ENCODE results near the gene CYP51A1. TPM values are rescaled to one million over a fixed set of nuclear protein-coding genes. Genes with fewer than 3 reads are reported as not detected.

CYP51A1 gene
- total RNA-seq, 1 experiment from 2014 or later: 80.0 TPM

DNA sequence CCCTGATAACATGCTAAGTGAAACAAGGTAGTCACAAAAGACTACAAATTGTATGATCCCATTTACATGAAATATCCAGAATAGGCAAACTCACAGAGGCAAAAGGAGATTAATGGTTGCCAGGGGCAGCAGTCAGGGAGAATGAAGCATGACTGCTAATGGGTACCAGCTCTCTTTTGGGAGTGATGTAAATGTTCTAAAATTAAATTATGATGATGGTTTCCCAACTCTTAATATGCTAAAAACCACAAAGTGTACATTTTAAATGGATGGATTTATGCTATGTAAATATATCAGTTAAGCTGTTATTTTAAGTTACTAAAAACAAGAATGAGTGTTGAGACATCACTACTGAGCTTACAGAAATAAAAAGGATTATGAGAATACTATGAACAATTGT, 12.6 kb downstream of the CYP51A1 start:
- no peak overlapping the region for H2BK20ac ChIP-seq (ENCODE audit: low read depth, low read length, poor library complexity, severe bottlenecking)

More for the DNA sequence above, 12.6 kb downstream of the CYP51A1 start:
- H2BK5ac ChIP-seq (ENCODE audit: insufficient read length, low read length): no peak overlapping the region
- no peak overlapping the region for H2AFZ ChIP-seq (ENCODE audit: low read length)
- H3K18ac ChIP-seq (ENCODE audit: insufficient read length, low read depth, low read length): no peak overlapping the region
- H3K9me3 Mint-ChIP-seq: no peaks in the 10 kb centered on the region
- H3K27me3 Mint-ChIP-seq (ENCODE audit: low read depth): no peaks in the 10 kb centered on the region
- H3K9ac ChIP-seq (ENCODE audit: extremely low read depth, insufficient read length, low read length): no peak overlapping the region
- DNase-seq: no peak
- TF ChIP-seq, protein P1, sequence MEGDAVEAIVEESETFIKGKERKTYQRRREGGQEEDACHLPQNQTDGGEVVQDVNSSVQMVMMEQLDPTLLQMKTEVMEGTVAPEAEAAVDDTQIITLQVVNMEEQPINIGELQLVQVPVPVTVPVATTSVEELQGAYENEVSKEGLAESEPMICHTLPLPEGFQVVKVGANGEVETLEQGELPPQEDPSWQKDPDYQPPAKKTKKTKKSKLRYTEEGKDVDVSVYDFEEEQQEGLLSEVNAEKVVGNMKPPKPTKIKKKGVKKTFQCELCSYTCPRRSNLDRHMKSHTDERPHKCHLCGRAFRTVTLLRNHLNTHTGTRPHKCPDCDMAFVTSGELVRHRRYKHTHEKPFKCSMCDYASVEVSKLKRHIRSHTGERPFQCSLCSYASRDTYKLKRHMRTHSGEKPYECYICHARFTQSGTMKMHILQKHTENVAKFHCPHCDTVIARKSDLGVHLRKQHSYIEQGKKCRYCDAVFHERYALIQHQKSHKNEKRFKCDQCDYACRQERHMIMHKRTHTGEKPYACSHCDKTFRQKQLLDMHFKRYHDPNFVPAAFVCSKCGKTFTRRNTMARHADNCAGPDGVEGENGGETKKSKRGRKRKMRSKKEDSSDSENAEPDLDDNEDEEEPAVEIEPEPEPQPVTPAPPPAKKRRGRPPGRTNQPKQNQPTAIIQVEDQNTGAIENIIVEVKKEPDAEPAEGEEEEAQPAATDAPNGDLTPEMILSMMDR (conservative IDR thresholded peaks at IDR 0.05): no peak
- H2AK5ac ChIP-seq (ENCODE audit: insufficient read length, low read length): no peak overlapping the region
- no peak overlapping the region for H2BK15ac ChIP-seq (ENCODE audit: low read depth, low read length)
- no peaks in the 10 kb centered on the region for H3K27me3 ChIP-seq (ENCODE audit: insufficient read depth, low read length)
- no peak overlapping the region for H2BK12ac ChIP-seq (ENCODE audit: insufficient read length, low read depth, low read length)
- H3K56ac ChIP-seq (ENCODE audit: insufficient read length, low read depth, low read length): no peak overlapping the region
- H3T11ph ChIP-seq (ENCODE audit: low read length): no peak overlapping the region
- H3K23ac ChIP-seq (ENCODE audit: insufficient read length, low read depth, low read length): no peak overlapping the region
- H3K27ac ChIP-seq (ENCODE audit: insufficient read length, low read depth, low read length): no peak overlapping the region
- H3K4me2 ChIP-seq (ENCODE audit: insufficient read depth, insufficient read length, low read length): no peak overlapping the region
- H3K4ac ChIP-seq (ENCODE audit: low read depth, low read length): no peak overlapping the region
- H3K4me3 Mint-ChIP-seq: no peak overlapping the region
- H3K4me1 Mint-ChIP-seq: no peaks in the 10 kb centered on the region
- H3K9me3 ChIP-seq (ENCODE audit: control insufficient read depth, low read depth, low read length): no peaks in the 10 kb centered on the region
- H3K4me1 ChIP-seq (ENCODE audit: insufficient read depth, low read length): no peaks in the 10 kb centered on the region
- H3K79me2 ChIP-seq (ENCODE audit: insufficient read depth, low read length): peaks cover 23% of the 10 kb centered on the region; the same call in 1 of the 2 replicates
- H4K5ac ChIP-seq (ENCODE audit: insufficient read length, low read depth, low read length): no peak overlapping the region
- H3K14ac ChIP-seq (ENCODE audit: insufficient read depth, low read length): no peak overlapping the region
- H4K8ac ChIP-seq (replicated peaks; ENCODE audit: insufficient read length, low read depth, low read length): no peak overlapping the region
- H4K20me1 ChIP-seq (ENCODE audit: control insufficient read depth, insufficient read depth, insufficient read length): no peaks in the 10 kb centered on the region
- no peak overlapping the region for H3K27ac Mint-ChIP-seq
- no peaks in the 10 kb centered on the region for H3K79me1 ChIP-seq (ENCODE audit: insufficient read depth, low read depth, low read length, poor library complexity, severe bottlenecking)
- H3K36me3 Mint-ChIP-seq (ENCODE audit: insufficient read depth in 1 of 3, low read depth in 3 of 3): peaks cover 47 to 79% (median 70%) of the 10 kb centered on the region in 3 experiments; a peak in 6 of 7 replicates
- no peak overlapping the region for H4K91ac ChIP-seq (ENCODE audit: insufficient read length, low read depth, low read length)
- H3K23me2 ChIP-seq (ENCODE audit: insufficient read length, low read depth, low read length, poor library complexity, severe bottlenecking): no peaks in the 10 kb centered on the region
- H2BK120ac ChIP-seq (ENCODE audit: low read depth, low read length, poor library complexity, severe bottlenecking): no peak overlapping the region

Data from H9 (cell line).